GM19239 (cell line): ENCODE measurements around the gene SNCAIP.

ENCODE experiments used
- DNase-seq: peaks from one replicate; pipeline ENCODE4 v3.0.0; 2011; ENCODE audit warnings: low spot score; ENCODE audit not compliant: insufficient read length
- FAIRE-seq: peaks from 2 replicates; lab custom pipeline; 2011; peaks lifted over from hg19 to GRCh38; lab: Jason Lieb, UNC

Gene SNCAIP

DNA sequence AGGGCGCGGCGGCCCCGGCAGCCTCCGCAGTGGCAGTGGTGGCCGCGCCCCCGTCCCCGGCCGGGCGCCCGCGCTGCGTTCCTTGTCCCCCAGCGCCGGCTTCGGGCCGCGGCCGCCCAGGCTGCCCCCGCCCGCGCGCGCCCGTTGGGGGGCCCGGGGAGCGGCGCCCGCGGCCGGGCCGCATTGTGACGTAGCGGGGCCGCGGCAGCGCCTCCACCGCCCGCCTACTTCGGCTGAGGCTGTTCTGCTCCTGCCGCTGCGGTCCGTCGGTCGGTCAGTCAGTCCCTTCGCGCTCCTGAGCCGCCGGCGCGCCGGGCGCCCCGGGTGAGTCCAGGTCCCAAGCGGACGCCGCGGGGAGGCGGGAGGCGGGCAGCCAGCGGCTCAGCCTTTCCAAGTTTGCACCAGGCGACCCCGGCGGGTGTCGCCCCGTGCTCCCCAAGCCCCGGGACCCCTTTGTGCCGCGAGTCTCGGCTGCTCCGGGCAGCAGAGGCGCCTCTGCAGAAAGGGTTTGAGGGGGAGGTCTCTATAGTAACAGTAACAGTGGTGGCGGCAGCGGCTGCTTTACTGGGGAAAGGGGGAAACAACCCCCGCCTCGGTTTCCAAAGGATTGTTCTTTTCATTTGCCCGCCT is at the start of gene SNCAIP:
SNCAIP (plus strand) TSS at position 277 of the 630 bp plus-strand sequence. CDS start 78,898 bp downstream, outside the sequence.
- DNase-seq (no peak), FAIRE-seq (no peak)

- FAIRE-seq (no peak), DNase-seq (no peak)
Measured at GRCh38 chr5:122263352-122264030, 48.5 kb upstream of the SNCAIP start.

DNA sequence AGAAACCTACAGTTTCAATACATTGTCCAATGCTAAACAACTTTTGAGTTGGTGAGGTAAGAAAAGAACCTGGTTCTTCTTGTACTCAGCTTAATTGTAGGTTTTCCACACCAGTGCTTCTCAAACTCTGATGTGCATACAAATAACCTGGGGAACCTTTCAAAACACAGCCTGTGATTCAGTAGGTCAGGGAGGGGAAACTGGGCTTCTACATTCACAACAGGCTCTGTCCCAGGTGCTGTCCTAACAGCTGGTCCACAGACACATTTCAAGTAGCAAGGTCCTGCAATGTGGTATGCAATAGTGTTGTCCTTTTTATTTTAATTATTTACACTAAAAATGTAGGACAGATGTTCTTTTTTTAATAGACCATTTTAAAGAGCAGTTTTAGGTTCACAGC is 47.4 kb upstream of the SNCAIP start:
- FAIRE-seq, result no peak
- DNase-seq, result no peak

DNA sequence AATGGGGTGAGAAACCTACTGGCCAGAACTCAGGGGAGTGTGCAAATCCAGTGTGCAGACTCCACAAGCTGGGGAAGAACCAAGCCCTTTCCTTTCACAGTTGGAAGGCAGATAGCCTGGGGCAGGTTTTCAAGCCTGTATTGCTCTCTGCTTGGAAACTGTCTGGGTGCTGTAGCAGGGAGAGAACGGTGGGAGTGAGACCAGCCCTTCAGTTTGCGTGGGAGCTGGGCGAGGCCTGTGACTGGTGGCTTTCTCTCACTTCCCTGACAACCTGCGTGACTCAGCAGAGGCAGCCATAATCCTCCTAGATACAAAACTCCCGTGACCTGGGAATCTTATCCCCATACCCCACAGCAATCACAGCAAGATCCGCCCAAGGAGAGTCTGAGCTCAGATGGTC is 44.9 kb upstream of the SNCAIP start:
- FAIRE-seq, result no peak
- no peak for DNase-seq

GRCh38 chr5:122273696-122274095 is 38.3 kb upstream of the SNCAIP start:
- FAIRE-seq (no peak), DNase-seq (no peak)

DNA sequence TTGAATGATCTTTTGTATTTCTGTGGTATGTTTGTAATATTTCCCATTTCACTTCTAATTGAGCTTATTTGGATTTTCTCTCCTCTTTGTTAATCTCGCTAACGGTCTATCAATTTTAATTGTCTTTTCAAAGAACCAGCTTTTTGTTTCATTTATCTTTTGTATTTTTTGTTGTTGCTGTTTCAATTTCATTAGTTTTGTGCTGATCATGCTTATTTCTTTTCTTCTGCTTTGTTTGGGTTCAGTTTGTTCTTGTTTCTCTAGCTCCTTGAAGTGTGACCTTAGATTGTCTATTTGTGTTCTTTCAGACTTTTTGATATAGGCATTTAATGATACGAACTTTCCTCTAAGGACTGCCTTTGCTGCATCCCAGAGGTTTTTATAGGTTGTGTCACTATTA is 28.4 kb upstream of the SNCAIP start:
- DNase-seq, result no peak
- FAIRE-seq, result no peak

DNA sequence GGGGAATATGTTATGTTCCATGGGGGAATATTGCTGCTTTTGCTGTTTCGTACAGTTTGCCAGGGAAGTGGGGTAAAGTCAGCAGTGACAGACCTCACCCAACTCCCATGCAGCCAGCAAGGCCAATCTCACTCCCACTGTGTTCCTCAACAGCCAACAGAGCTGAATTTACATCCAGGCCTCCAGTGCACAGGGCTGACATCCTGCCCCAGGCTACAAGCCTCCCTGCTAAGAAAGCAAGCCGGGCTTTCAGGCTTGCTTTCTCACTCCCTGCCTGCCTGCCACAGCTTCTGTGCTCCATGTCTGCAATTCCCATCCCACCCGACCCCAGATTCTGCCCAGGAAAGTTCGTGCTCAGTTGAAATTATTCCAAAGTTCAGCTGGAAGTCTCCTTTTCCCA is 25.5 kb upstream of the SNCAIP start:
- DNase-seq (no peak), FAIRE-seq (no peak)

DNA sequence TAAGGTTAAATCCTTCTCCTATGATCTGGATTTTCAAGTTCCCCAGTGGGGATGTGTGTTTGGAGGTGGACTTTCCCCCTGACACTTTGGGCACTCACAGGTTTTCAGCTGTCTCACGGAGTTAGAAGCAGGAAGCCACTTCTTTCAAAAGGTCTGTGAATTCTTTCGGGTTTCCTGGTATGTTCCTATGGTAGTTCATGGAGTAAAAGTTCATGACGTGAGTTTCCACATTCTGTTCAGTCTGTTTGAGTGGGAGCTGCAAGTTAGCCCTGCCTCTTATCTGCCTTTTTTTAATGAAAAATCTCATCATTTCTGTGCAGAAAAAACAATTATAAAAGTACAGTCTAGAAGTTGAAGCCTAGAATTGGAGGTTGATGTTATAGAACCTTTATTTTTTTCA is 24.9 kb upstream of the SNCAIP start:
- FAIRE-seq (no peak), DNase-seq (no peak)

- no peak for FAIRE-seq
- no peak for DNase-seq
Measured at GRCh38 chr5:122291000-122291901, 20.8 kb upstream of the SNCAIP start.

DNA sequence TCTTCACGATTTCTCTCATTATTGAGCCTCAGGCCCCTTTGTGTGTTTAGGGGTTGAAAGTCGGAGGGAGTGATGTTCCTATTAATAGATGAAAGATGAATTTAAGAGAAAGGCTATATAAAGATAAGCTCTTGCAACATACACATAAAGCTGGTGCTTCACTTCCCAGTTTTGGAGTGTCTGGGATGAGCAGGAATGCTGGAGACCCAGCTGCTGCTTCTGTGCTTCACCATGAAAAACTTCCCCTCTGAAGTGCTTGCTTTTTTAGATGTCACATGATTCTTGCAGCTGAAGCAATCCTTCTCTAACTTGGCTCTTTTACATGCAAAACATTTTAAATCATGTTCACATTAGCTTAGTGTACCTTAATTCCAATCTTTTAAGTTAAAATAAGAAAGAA is 19.7 kb upstream of the SNCAIP start:
- FAIRE-seq (no peak), DNase-seq (no peak)

GRCh38 chr5:122295138-122295537 is 16.9 kb upstream of the SNCAIP start:
- DNase-seq, result no peak
- no peak for FAIRE-seq

DNA sequence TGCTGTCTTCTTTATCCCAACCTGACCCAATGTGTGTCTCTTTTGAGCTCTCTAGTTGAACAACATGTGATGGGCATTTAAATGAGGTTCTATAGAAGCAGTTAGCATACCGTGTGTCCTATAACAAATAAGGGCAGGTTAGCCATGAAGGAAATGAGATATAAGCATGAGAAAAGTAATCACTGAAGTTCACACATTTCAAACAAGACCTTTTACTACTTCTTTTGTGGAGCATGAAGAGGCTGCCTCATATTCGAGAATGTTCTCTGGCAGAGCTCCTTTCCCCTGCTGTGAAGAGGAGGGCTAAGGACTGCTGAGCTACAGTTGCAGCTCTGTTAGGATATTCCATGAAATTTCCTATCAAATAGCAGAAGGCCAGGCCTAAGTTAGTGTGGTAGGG is 15.2 kb upstream of the SNCAIP start:
- no peak for DNase-seq
- FAIRE-seq, result peak; percentile 33

DNA sequence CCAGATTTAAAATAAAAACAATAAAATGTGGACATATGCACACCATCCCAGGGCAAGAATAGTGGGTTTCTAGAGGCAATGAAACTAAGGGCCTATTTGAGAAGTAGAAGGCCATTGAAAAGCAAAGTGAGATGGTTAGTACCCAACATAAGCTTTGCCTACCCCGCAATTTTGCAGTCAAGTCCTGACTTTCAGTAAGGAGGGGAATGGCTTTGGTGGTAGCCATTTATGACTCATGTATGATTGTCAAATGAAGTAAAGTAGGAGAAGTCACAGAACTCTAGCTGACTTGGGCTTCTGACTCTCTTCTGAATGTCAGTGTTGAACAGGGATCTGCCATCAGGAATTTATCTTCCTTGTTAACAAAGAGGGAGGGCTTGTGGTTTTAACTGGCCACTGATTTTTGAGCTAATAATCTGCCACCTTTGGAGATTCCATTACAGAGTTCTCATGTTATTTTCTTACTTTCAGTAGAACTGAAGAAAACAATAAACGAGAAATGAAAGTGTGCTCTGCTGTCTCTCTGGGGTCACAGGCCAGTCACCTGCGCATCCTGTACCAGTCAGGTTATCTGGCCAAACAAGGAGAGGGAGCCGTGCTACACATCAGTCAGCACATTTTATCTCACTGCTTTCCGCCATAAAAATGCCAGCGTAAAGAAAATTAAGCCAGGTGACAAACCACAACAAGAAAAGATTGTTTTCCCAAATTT is 14.3 kb upstream of the SNCAIP start:
- DNase-seq (no peak), FAIRE-seq (peak; percentile 61)

DNA sequence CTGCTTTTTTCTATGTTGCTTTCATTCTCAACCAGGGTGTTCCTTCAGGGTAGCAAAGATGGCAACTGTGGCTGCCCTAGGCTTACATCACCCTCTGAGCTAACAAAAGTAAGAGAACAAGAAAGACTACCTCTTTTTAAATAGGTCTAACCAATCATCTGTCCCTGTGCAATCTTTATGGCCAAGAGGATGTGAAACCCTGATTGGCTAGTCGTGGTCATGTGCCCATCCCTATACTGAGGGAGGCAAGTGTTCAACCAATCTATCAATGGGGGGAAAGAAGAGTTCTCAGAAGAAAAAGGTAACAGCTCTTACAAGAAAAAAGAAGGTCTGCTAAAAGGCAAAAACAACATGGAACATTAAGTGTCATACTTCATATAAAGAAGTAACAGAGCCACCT is 11.7 kb upstream of the SNCAIP start:
- no peak for FAIRE-seq
- DNase-seq, result no peak

GRCh38 chr5:122301016-122301415 is 11.0 kb upstream of the SNCAIP start:
- FAIRE-seq, result no peak

GRCh38 chr5:122304471-122305215 is 7.4 kb upstream of the SNCAIP start:
- FAIRE-seq (no peak), DNase-seq (no peak)

More at GRCh38 chr5:122301016-122301415, 11.0 kb upstream of the SNCAIP start:
- DNase-seq, result no peak

GRCh38 chr5:122306461-122306860 is 5.6 kb upstream of the SNCAIP start:
- FAIRE-seq (no peak), DNase-seq (no peak)

- DNase-seq (no peak), FAIRE-seq (no peak)
Measured at GRCh38 chr5:122310889-122311288, 1.1 kb upstream of the SNCAIP start.

DNA sequence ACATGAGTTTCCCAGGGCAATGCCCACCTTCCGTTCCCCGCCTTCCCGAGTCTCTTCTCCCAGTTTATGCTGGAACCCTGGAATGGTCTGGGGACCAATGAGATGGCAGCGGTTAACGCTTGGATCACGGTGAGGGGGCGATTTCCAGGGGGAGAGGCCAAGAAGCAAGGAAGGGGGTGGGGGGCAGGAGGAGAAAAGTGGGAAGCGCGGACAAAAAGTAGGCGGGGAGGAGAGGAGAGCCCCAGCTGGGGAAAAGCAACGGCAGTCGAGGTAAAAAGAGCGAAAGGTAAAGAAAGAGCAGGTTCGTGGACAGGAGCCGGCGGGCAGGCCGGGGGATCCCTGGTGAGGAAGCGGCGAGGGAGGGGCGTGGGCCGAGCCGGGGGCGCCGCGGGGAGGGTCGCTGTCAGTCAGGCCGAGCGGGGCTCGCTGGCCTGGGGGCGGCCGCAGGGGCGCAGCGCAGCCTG is 508 bp upstream of the SNCAIP start:
- DNase-seq (no peak), FAIRE-seq (no peak)
